MM.1S (cell line): ENCODE data around the gene TRIM14.

Experiments
- DNase-seq: peaks from one replicate; pipeline ENCODE4 v3.0.0-alpha.2; 2015
- H2AFZ ChIP-seq: fragments of 300-600 bp; sonication (generic); 2 replicates; pipeline ENCODE4 v1.6.0; 2016; ENCODE audit warnings: antibody characterized with exemption, low read length
- H3F3A ChIP-seq: fragments of 300-600 bp; sonication (generic); 2 replicates; pipeline ENCODE4 v1.6.1; 2016; ENCODE audit warnings: mild to moderate bottlenecking, antibody characterized with exemption, low read length, moderate library complexity, mixed read lengths; ENCODE audit not compliant: insufficient read depth
- H3K27ac ChIP-seq: fragments of 300-600 bp; sonication (generic); 2 replicates; pipeline ENCODE4 v1.5.1; 2016; ENCODE audit warnings: mild to moderate bottlenecking, low read length
- H3K27me3 ChIP-seq: fragments of 300-600 bp; sonication (generic); replicated peaks from 2 replicates; pipeline ENCODE4 v1.6.0; 2016; ENCODE audit warnings: low read length; ENCODE audit not compliant: insufficient read depth
- H3K36me3 ChIP-seq: fragments of 300-600 bp; sonication (generic); replicated peaks from 2 replicates; pipeline ENCODE4 v1.6.1; 2016; ENCODE audit warnings: mild to moderate bottlenecking, low read length, mixed read lengths; ENCODE audit not compliant: insufficient read depth
- H3K4me1 ChIP-seq: fragments of 300-600 bp; sonication (generic); 2 replicates; pipeline ENCODE4 v1.6.1; 2016; ENCODE audit warnings: low read length, mixed read lengths
- H3K4me2 ChIP-seq: fragments of 300-600 bp; sonication (generic); 2 replicates; pipeline ENCODE4 v1.6.0; 2016; ENCODE audit warnings: low read depth, low read length
- H3K4me3 ChIP-seq: fragments of 300-600 bp; sonication (generic); 2 replicates; pipeline ENCODE4 v1.5.1; 2016; ENCODE audit warnings: low read length, mixed read lengths
- H3K79me2 ChIP-seq: fragments of 300-600 bp; sonication (generic); 2 replicates; pipeline ENCODE4 v1.6.1; 2016; ENCODE audit warnings: mixed run types, low read length, mixed read lengths
- H3K9ac ChIP-seq: fragments of 300-600 bp; sonication (generic); 2 replicates; pipeline ENCODE4 v1.6.1; 2016; ENCODE audit warnings: low read length, mixed read lengths
- H3K9me2 ChIP-seq: fragments of 300-600 bp; sonication (generic); replicated peaks from 2 replicates; pipeline ENCODE4 v1.6.1; 2016; ENCODE audit warnings: mild to moderate bottlenecking, low read length, mixed read lengths; ENCODE audit not compliant: insufficient read depth
- H3K9me3 ChIP-seq: fragments of 300-600 bp; sonication (generic); replicated peaks from 2 replicates; pipeline ENCODE4 v1.6.1; 2016; ENCODE audit warnings: mild to moderate bottlenecking, low read length, mixed read lengths; ENCODE audit not compliant: insufficient read depth
- H4K20me1 ChIP-seq: fragments of 300-600 bp; sonication (generic); 2 replicates; pipeline ENCODE4 v1.6.1; 2016; ENCODE audit warnings: mild to moderate bottlenecking, low read length, moderate library complexity, mixed read lengths; ENCODE audit not compliant: insufficient read depth
- CTCF ChIP-seq: fragments of 300-600 bp; sonication (generic); IDR thresholded peaks from 2 replicates; pipeline ENCODE4 v1.5.1; 2016; ENCODE audit warnings: antibody characterized with exemption, low read length, mixed read lengths
- EZH2 ChIP-seq: fragments of 300-600 bp; sonication (generic); optimal IDR thresholded peaks from 2 replicates; pipeline ENCODE3; 2017; ENCODE audit warnings: low read depth, mild to moderate bottlenecking, antibody characterized with exemption, low read length, mixed read lengths
- EZH2phosphoT487 ChIP-seq: fragments of 300-600 bp; sonication (generic); IDR thresholded peaks from 2 replicates; pipeline ENCODE4 v1.6.1; 2018; ENCODE audit warnings: antibody characterized with exemption, low read length

Gene TRIM14

GRCh38 chr9:98062161-98062560 lies 56.9 kb downstream of the TRIM14 start:
- H3K4me1 ChIP-seq, result no peaks in the 10 kb centered on the region
- DNase-seq, result no peak
- H3K27ac ChIP-seq, result no peak overlapping the region
- no peak overlapping the region for H3K4me2 ChIP-seq
- H3K79me2 ChIP-seq, result peaks cover 72% of the 10 kb centered on the region
- no peaks in the 10 kb centered on the region for H4K20me1 ChIP-seq
- H3F3A ChIP-seq, result peaks cover 4% of the 10 kb centered on the region
- no peak for TF ChIP-seq CTCF
- no peak for TF ChIP-seq EZH2
- no peak for TF ChIP-seq EZH2phosphoT487
- no peaks in the 10 kb centered on the region for H3K27me3 ChIP-seq
- H3K9me2 ChIP-seq, result no peaks in the 10 kb centered on the region
- H3K4me3 ChIP-seq, result no peak overlapping the region
- no peak overlapping the region for H3K9ac ChIP-seq
- H2AFZ ChIP-seq, result no peak overlapping the region
- H3K9me3 ChIP-seq, result no peaks in the 10 kb centered on the region
- H3K36me3 ChIP-seq, result no peaks in the 10 kb centered on the region

GRCh38 chr9:98057138-98057799 lies 61.8 kb downstream of the TRIM14 start:
- H3K4me3 ChIP-seq, result peak overlapping the region; percentile 86
- peak overlapping the region; percentile 88 for H3K27ac ChIP-seq
- no peaks in the 10 kb centered on the region for H3K9me2 ChIP-seq
- H3K9ac ChIP-seq, result peak overlapping the region; percentile 75
- peaks cover 12% of the 10 kb centered on the region for H3F3A ChIP-seq
- TF ChIP-seq CTCF, result no peak
- H3K4me1 ChIP-seq, result no peaks in the 10 kb centered on the region
- H2AFZ ChIP-seq, result peak overlapping the region; percentile 31
- no peaks in the 10 kb centered on the region for H3K27me3 ChIP-seq
- H3K4me2 ChIP-seq, result peak overlapping the region; percentile 66
- H3K9me3 ChIP-seq, result no peaks in the 10 kb centered on the region
- DNase-seq, result peak; percentile 56
- no peaks in the 10 kb centered on the region for H4K20me1 ChIP-seq
- peaks cover 48% of the 10 kb centered on the region for H3K79me2 ChIP-seq
- H3K36me3 ChIP-seq, result no peaks in the 10 kb centered on the region

GRCh38 chr9:98056269-98057137 lies 62.5 kb downstream of the TRIM14 start, which contains the start of gene NANS:
NANS (plus strand) TSS chr9:98056732; CDS start chr9:98056809, 77 bp downstream.
- DNase-seq, result peak; percentile 92
- peaks cover 12% of the 10 kb centered on the region for H3F3A ChIP-seq
- no peaks in the 10 kb centered on the region for H4K20me1 ChIP-seq
- H3K4me2 ChIP-seq, result peak within 1 kb of the TSS; percentile 97
- no peaks in the 10 kb centered on the region for H3K9me3 ChIP-seq
- H3K4me1 ChIP-seq, result no peaks in the 10 kb centered on the region
- peak within 1 kb of the TSS; percentile 94 for H2AFZ ChIP-seq
- H3K27ac ChIP-seq, result peak within 1 kb of the TSS; percentile 88
- peak within 1 kb of the TSS; percentile 75 for H3K9ac ChIP-seq
- H3K27me3 ChIP-seq, result no peaks in the 10 kb centered on the region
- H3K4me3 ChIP-seq, result peak within 1 kb of the TSS; percentile 86
- TF ChIP-seq EZH2phosphoT487 (no peak), EZH2 (no peak), CTCF (no peak)
- H3K9me2 ChIP-seq, result no peaks in the 10 kb centered on the region
- H3K79me2 ChIP-seq, result peaks cover 42% of the 10 kb centered on the region
- H3K36me3 ChIP-seq, result no peaks in the 10 kb centered on the region
